ENCODE measurements around the gene CDK16.

Gene CDK16

GRCh38 chrX:47185241-47185640 lies 33.2 kb upstream of the CDK16 start:
- no peak for DNase-seq (ENCODE audit: low read depth in 1 of 2, low spot score in 1 of 2)

GRCh38 chrX:47186096-47186740 lies 32.3 kb upstream of the CDK16 start:
- DNase-seq (ENCODE audit: low read depth in 1 of 2, low spot score in 1 of 2): no peak

DNA sequence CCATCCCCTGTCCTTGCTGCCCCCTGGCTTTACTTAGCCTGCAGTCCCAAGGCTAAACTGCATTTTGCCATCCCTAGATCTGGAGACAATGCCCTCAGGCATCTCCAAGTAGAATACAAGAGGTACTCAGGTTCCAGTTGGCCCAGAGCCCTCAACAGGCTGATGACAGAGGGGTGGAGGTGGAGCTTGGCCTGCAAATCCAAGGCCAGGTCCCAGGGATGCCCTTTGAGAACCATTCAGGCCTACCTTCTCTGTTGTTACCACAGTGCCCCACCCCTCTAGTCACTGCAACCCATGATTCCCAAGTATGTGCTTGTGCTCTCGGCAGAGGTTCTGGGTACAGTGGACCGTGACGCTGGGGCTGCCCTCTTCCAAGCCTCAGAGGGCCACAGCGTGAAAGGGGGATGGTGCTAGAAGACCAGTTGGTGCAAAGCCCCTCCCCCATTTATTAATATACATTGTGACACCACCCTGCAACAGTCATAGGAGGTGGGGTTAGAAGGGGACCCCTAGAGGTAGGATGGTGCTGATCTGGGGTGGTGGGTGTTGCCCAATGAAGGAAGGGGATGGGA lies 31.3 kb upstream of the CDK16 start:
- no peak for DNase-seq (ENCODE audit: low read depth in 1 of 2, low spot score in 1 of 2)

- DNase-seq (ENCODE audit: low read depth in 1 of 2, low spot score in 1 of 2): no peak
These were observed 28.6 kb upstream of the CDK16 start for GRCh38 chrX:47189906-47190305.

DNA sequence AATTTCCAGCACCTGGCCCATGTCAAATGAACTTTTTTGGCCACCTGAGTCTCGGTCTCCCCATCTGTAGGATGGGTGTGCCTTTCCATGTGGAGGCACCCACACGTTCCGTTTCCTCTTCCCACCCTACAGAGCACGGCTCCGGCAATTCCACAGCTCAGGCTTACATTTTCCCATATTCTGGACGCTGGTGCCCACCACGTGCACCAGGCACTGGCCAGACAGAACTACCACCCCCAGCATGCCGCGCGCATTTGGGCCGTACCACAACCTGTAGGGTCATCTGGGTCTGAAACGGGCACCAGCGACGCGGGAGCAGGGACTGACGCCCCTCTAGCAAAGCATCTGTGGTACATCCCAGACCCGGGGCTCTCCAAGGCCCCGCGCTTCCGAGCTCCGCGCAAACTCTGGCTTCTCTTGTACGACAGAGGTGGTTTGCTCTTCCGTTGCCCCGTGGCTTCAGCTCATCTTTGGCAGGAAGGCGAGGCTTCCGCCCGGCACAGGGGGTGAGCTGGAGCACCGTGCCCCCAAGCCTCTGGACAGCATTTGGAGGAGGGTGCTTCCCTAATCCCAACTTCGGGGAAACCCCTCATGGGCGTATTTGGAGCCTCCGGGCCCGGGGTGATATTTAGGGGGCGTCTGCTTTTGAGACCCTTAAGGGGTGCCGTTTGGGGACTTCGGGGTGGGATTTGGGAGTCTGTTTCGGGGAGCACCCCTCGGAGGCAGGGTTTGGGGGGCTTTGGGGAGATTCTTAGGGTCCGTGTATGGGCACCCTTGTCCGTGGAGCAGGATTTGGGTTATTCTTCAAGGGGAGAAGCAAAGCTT lies 27.8 kb upstream of the CDK16 start:
- peak; percentile 47 to 64 for DNase-seq (ENCODE audit: low read depth in 1 of 2, low spot score in 1 of 2)

DNA sequence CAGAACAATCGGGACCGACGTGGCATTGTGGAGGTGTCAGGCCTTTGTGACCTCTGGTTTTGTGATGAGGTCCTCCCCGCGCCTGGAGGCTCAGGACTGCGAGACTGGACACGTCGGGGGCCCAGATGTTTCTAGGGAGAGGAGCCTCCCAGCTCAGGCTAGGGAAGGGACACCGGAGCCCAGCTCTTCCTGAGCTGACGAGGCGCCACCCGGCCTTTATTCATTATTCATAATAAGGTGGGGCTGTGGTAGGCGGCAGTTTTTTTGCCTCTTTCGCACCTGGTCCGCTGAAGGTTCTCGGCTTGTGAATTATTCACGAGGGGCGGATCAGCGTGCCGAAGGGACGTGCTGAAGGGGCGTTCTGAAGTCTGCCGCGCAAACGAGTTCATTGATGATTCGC lies 27.1 kb upstream of the CDK16 start:
- peak; percentile 2 to 27 for DNase-seq (ENCODE audit: low read depth in 1 of 2, low spot score in 1 of 2)

DNA sequence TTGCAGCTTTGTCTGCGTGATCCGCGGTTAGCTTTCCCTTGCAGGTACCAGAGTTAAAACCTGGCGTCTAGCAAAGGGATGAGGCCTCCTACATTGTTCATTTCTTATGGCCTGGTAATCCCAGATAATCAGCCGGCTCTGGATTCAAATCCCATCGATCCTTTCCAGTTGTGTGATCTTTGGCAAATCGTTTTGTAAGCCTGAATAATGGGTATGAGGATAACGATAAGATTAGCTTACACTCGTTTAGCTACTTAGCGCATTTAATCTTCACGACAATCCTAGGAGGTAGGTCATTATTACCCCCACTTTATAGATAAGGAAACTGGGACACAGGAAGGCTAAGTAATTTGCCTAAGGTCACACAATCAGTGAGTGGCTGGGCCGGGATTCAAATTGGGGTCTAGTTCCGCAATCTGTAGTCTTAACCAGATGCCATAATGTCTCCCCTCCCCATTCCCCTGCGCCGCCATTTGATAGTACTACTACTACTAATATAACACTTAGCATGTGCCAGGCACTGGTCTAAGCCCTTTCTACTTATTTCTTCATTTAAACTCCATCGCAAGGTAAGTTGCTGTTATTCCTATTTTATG lies 26.6 kb upstream of the CDK16 start:
- DNase-seq (ENCODE audit: low read depth in 1 of 2, low spot score in 1 of 2): no peak

- DNase-seq (ENCODE audit: low read depth in 1 of 2, low spot score in 1 of 2): peak; percentile 74 to 79
These were observed 24.8 kb upstream of the CDK16 start, which contains the start of gene UBA1 for GRCh38 chrX:47193475-47194193. Gene UBA1, plus strand, starts transcription at chrX:47193829. Its CDS starts 4,974 bp downstream, at chrX:47198803.

DNA sequence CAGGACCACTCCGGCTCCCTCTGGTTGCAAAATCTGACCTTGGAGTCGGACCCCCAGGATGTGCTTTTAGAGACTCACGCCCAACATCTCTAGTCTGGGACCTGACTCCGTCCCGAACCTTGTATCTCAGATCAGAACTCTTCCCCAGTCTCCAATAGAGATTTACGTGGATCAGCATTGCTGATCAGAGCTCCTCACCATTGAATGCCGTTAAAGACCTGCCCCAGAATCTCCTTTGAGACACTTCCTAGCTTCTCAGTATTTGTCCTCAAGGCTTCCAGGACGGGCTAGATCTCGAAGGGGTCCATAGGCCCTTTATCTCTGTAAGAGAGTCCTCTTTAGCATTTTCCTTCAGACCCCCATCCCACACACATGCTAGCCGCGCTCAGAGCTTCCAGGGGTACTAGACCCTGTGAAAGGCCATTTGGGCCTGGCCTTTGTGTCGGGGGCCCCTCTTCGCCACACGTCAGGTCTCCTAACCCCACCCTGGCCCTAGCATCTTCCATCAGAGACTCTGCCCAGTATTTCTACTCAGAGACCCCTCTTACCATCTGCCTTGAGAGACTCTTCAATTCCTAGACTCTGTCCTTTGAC lies 24.2 kb upstream of the CDK16 start:
- DNase-seq (ENCODE audit: low read depth in 1 of 2, low spot score in 1 of 2): no peak

DNA sequence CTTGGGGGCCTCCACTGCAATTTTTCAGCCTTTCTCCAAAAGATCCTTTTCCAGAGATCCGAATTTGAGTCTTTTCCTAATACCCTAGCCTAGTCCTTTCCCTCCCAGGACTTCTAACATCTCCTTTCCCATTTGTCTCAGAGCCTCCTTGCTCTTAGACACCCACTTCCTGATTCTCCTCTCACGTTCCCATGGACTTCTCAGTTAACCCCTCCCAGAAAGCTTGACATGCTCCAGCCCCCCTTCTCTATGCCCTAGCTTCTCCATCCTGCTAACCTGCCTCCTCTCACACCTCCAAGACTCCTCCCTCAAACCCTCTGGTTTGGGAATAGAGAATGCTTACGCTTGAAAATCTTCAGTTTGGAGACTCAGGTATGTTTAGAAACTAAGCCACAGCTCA lies 22.4 kb upstream of the CDK16 start:
- no peak for DNase-seq (ENCODE audit: low read depth in 1 of 2, low spot score in 1 of 2)

DNA sequence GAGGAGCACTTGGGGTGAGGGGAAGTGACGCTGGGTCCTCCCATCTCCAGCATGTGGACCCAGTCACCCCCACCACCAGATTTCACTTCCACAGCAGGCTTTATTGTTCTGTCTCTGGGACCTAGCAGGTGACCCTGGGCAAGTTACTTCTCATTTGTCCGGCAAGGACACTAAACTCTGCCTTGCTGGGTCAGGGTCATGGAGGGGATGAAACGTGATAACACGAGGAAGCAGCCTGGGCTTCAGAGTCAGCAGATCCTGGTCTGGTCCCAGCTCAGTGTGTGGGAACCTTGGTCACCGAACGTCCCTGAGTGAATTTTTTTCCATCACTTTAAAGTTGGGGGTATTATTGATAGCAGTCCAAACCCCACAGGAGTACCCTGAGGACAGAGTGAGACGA lies 21.0 kb upstream of the CDK16 start:
- no peak for DNase-seq (ENCODE audit: low read depth in 1 of 2, low spot score in 1 of 2)

DNA sequence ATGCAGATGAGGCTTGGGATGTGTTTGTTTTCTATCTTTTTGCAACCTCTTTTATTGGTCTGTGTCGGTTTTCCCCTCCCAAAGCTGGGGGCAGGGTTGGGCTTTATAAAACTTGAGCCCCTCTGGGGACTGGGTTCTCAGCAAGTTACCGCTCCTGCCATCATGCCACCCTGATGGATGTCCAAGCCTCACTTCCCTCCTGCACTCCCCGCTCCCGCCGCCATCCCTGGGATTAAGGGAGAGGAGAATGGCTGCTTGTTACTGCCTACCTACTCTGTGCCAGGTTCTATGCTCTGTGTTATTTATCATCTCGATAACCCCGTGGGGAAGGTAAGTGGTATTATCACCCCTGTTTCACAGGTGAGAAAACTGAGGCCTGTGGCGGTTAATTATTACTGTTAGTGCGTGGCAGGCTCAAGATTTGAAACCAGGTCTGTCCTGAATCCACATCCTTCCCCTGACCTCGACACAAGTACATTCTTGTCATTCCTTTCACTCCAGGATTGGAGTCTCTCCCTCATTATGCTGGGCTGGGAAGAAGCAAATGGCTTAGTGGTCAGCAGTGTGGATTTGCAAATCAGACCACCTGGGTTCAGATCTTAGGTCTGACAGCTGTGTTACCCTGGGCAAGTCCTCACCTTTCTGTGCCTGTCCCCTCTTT lies 20.3 kb upstream of the CDK16 start:
- DNase-seq (ENCODE audit: low read depth in 1 of 2, low spot score in 1 of 2): no peak

DNA sequence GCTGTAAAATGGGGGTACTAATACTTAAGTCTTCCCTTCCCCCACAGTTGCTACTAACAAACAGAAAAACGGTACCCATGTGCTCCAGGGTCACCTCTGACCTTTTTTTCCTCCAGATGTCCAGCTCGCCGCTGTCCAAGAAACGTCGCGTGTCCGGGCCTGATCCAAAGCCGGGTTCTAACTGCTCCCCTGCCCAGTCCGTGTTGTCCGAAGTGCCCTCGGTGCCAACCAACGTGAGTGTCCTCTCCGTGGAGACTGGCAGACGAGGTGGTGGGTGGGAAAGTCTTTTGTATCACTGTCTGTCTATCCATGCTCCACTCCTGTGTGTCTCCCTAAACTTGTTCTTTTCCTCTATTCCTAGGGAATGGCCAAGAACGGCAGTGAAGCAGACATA lies 19.8 kb upstream of the CDK16 start:
- no peak for DNase-seq (ENCODE audit: low read depth in 1 of 2, low spot score in 1 of 2)

GRCh38 chrX:47199286-47199685 lies 19.2 kb upstream of the CDK16 start:
- no peak for DNase-seq (ENCODE audit: low read depth in 1 of 2, low spot score in 1 of 2)

DNA sequence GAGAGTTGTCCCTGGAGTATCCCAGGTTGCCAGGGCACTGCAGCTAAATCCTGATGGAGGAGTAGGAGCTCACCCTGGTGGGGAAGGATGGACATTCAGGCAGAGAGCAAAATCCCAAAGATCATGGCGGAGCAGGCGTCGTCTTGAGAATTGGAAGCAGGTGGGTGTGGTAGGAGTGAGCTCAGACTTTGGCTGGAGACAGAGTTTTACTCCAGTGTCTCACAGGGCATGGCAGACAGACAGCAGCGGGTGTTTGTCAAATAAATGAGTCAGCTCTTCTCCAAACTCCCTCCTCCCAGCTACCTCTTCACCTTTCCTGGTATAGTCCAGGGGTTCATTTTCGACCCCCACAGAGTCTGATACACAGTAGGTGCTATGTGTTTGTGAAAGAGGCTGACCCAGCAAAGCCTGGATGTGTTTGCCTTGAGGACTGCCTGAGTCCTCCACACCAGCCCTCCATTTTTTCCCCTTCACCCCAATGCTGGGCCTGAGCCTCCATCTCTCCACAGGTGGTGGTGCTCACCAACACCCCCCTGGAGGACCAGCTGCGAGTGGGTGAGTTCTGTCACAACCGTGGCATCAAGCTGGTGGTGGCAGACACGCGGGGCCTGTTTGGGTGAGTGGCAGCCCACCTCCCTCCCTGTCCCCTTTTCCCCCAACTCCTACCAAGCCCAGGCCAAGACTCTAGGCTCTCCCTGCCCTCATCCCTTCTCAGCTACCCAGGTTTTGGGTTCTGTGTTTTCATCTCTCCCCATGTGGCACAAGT lies 17.9 kb upstream of the CDK16 start:
- DNase-seq (ENCODE audit: low read depth in 1 of 2, low spot score in 1 of 2): no peak

GRCh38 chrX:47201345-47201944 lies 17.0 kb upstream of the CDK16 start:
- no peak for DNase-seq (ENCODE audit: low read depth in 1 of 2, low spot score in 1 of 2)

GRCh38 chrX:47202316-47202715 lies 16.2 kb upstream of the CDK16 start:
- no peak for DNase-seq (ENCODE audit: low read depth in 1 of 2, low spot score in 1 of 2)

GRCh38 chrX:47202877-47203276 lies 15.6 kb upstream of the CDK16 start:
- DNase-seq (ENCODE audit: low read depth in 1 of 2, low spot score in 1 of 2): no peak

GRCh38 chrX:47204970-47205369 lies 13.5 kb upstream of the CDK16 start:
- no peak for DNase-seq (ENCODE audit: low read depth in 1 of 2, low spot score in 1 of 2)

Data from stimulated activated CD4-positive, alpha-beta T cell treated with anti-CD3 and anti-CD28 coated beads, Interleukin-15, amount 100 ng/mL, for 1 hour (primary cell).